Measurements from ENCODE around the gene MBLAC1. TPM values are rescaled to one million over a fixed set of nuclear protein-coding genes. Genes with fewer than 3 reads are reported as not detected.
A peak's percentile ranks its signal among the peaks of the same experiment; 100 is the strongest.

The MBLAC1 gene
- total and polyA plus RNA-seq, 9 of the 15 experiments (the other 6 are each of a cell fraction or from before 2014, with no cell fraction given), result 0.03 to 3.1 (median 0.52) TPM

DNA sequence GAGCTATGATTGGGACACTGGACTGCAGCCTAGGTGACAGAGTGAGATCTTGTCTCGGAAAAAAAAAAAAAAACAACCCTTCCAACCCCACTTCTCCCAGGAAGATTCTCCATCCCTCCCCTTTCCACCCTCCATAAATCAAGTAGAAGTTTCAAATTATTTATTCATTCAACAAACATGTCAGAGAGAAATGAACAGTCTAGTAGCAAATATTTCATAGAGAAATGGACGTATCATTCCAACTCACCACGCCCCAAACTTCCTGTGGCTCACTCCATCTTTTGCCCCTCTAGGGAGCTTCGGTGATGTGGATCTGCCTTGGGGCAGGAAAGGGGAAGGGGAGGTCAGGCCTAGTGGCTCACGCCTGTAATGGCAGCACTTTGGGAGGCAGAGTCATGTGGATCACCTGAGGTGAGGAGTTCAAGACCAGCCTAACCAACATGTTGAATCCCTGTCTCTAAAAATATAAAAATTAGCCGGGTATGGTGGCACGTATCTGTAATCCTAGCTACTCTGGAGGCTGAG is 32.4 kb downstream of the MBLAC1 start:
- Histone ChIP-seq H4K20me1 (replicated peaks; ENCODE audit: control insufficient read depth, insufficient read depth, low read length) (peaks cover 10% of the 10 kb centered on the region), H3K79me2 (ENCODE audit: control insufficient read depth, insufficient read depth, low read length) (peaks cover 30% of the 10 kb centered on the region), H3K36me3 (ENCODE audit: control insufficient read depth, insufficient read depth, low read length) (peaks cover 29% of the 10 kb centered on the region), H3K27me3 (ENCODE audit: control insufficient read depth in 2 of 2, insufficient read depth in 2 of 2, low read length in 2 of 2) (no peaks in the 10 kb centered on the region), H2AFZ (ENCODE audit: low read depth, low read length) (peak overlapping the region; percentile 84), H3K4me1 (replicated peaks in 1 of 2; ENCODE audit: control insufficient read depth in 2 of 2, insufficient read depth in 2 of 2, low read length in 2 of 2) (peaks cover 36 to 67% of the 10 kb centered on the region in 2 experiments), H3K9me1 (ENCODE audit: control insufficient read depth, insufficient read depth, low read length) (no peaks in the 10 kb centered on the region), H3K9me3 (replicated peaks; ENCODE audit: control insufficient read depth, insufficient read depth, low read depth, low read length) (no peaks in the 10 kb centered on the region), H3K4me3 (peak overlapping the region; percentile 99), H3K9ac (ENCODE audit: insufficient read depth in 1 of 2, low read depth in 2 of 2, low read length in 2 of 2) (peak overlapping the region; percentile 90 to 98), H3K27ac (ENCODE audit: extremely low read depth, low read depth, low read length) (peak overlapping the region; percentile 91), H3K4me2 (ENCODE audit: insufficient read depth, low read length) (peak overlapping the region; percentile 89)
- ChIA-PET CTCF (ENCODE audit: low intra/inter-chr PET ratio) (interaction anchor here (0.6 kb wide), 1 partner anchor 11 kb away, joined by 5 read pairs; no protein-coding TSS in a partner anchor), POLR2A (interaction anchor here (0.7 to 1.6 kb wide), 5 partner anchors 8 to 63 kb away, joined by 3 to 6 read pairs (median 3); partner anchors contain the start of gene LAMTOR4)
- ATAC-seq (no peak), FAIRE-seq (peak; percentile 44), DNase-seq (ENCODE audit: extremely low read depth in 1 of 4, low spot score in 3 of 4) (peak in 3 of 4 experiments; percentile 26 to 65 (median 28))
- in situ Hi-C loops (cut with MboI), result no loop called here
- BruUV-seq (replicated peaks), result TSS peak; percentile 91
- WGBS (ENCODE audit: insufficient coverage, low coverage, missing lambda C conversion rate), result 34% methylated on average over 7 of the region's 7 CpGs
- intact Hi-C loops (cut with micrococcal nuclease), result loop anchor here (5.0 kb wide), 1 partner anchor 113 kb away; no protein-coding TSS in a partner anchor
- TF ChIP-seq ZNF24 (IDR thresholded peaks at IDR 0.05), result no peak
- TF ChIP-seq COPS2 (conservative IDR thresholded peaks at IDR 0.05), result no peak
- TF ChIP-seq NR3C1 (CRISPR knock-in tag; IDR thresholded peaks at IDR 0.05), result no peak
- no peak for TF ChIP-seq SMARCE1 (IDR thresholded peaks at IDR 0.05)
- TF ChIP-seq MCM2 (IDR thresholded peaks at IDR 0.05; ENCODE audit: low read depth), result no peak
- no peak for TF ChIP-seq SIX5 (IDR thresholded peaks at IDR 0.05; ENCODE audit: borderline replicate concordance in 1 of 2, insufficient read depth in 1 of 2, low read depth in 1 of 2, low read length in 2 of 2)
- no peak for TF ChIP-seq ZNF143 (CRISPR knock-in tag; IDR thresholded peaks at IDR 0.05)
- TF ChIP-seq FOXK1 (CRISPR knock-in tag; IDR thresholded peaks at IDR 0.05; ENCODE audit: borderline replicate concordance), result 0 out of 2 replicates have a peak, but pooled peaks have one; percentile 16
- TF ChIP-seq ZNF239 (CRISPR knock-in tag; IDR thresholded peaks at IDR 0.05), result no peak
- TF ChIP-seq, protein P1, sequence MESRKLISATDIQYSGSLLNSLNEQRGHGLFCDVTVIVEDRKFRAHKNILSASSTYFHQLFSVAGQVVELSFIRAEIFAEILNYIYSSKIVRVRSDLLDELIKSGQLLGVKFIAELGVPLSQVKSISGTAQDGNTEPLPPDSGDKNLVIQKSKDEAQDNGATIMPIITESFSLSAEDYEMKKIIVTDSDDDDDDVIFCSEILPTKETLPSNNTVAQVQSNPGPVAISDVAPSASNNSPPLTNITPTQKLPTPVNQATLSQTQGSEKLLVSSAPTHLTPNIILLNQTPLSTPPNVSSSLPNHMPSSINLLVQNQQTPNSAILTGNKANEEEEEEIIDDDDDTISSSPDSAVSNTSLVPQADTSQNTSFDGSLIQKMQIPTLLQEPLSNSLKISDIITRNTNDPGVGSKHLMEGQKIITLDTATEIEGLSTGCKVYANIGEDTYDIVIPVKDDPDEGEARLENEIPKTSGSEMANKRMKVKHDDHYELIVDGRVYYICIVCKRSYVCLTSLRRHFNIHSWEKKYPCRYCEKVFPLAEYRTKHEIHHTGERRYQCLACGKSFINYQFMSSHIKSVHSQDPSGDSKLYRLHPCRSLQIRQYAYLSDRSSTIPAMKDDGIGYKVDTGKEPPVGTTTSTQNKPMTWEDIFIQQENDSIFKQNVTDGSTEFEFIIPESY (CRISPR knock-in tag; IDR thresholded peaks at IDR 0.05), result no peak
- TF ChIP-seq SUPT5H (IDR thresholded peaks at IDR 0.05), result no peak
- TF ChIP-seq MIER1 (IDR thresholded peaks at IDR 0.05; ENCODE audit: low read depth), result 0 out of 2 replicates have a peak, but pooled peaks have one; percentile 49
- no peak for TF ChIP-seq U2AF1 (optimal IDR thresholded peaks at IDR 0.05; ENCODE audit: low read depth, low read length)
- TF ChIP-seq RBM39 (optimal IDR thresholded peaks at IDR 0.05; ENCODE audit: low read depth, low read length), result peak; percentile 69
- TF ChIP-seq MCM7 (IDR thresholded peaks at IDR 0.05), result no peak
- TF ChIP-seq, protein P2, sequence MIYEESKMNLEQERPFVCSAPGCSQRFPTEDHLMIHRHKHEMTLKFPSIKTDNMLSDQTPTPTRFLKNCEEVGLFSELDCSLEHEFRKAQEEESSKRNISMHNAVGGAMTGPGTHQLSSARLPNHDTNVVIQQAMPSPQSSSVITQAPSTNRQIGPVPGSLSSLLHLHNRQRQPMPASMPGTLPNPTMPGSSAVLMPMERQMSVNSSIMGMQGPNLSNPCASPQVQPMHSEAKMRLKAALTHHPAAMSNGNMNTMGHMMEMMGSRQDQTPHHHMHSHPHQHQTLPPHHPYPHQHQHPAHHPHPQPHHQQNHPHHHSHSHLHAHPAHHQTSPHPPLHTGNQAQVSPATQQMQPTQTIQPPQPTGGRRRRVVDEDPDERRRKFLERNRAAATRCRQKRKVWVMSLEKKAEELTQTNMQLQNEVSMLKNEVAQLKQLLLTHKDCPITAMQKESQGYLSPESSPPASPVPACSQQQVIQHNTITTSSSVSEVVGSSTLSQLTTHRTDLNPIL (CRISPR knock-in tag; IDR thresholded peaks at IDR 0.05), result no peak
- no peak; a peak in 1 of 4 replicates for TF ChIP-seq TRIM24 (IDR thresholded peaks at IDR 0.05)
- TF ChIP-seq, protein P3, sequence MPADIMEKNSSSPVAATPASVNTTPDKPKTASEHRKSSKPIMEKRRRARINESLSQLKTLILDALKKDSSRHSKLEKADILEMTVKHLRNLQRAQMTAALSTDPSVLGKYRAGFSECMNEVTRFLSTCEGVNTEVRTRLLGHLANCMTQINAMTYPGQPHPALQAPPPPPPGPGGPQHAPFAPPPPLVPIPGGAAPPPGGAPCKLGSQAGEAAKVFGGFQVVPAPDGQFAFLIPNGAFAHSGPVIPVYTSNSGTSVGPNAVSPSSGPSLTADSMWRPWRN (IDR thresholded peaks at IDR 0.05; ENCODE audit: low read depth), result no peak
- peak; percentile 9 for TF ChIP-seq BRD9 (IDR thresholded peaks at IDR 0.05; ENCODE audit: low read depth, partially characterized antibody)
- 0 out of 2 replicates have a peak, but pooled peaks have one; percentile 9 for TF ChIP-seq CREM (IDR thresholded peaks at IDR 0.05; ENCODE audit: low read depth)
- TF ChIP-seq CHD1 (IDR thresholded peaks at IDR 0.05; ENCODE audit: low read length), result no peak
- TF ChIP-seq ZBTB7A (IDR thresholded peaks at IDR 0.05; ENCODE audit: borderline replicate concordance, control insufficient read depth, low read depth, low read length), result no peak
